ENCODE results near the gene ERVK3-1.
A peak's percentile ranks its signal among the peaks of the same experiment; 100 is the strongest.

ERVK3-1 gene

GRCh38 chr19:58325311-58326022 is 20.3 kb downstream of the ERVK3-1 start:
- no peak for TF ChIP-seq ZNF274 (IDR thresholded peaks at IDR 0.05; ENCODE audit: low read depth, low read length)
- peak overlapping the region; percentile 71; the same call in 1 of the 2 replicates for H3K4me3 ChIP-seq (ENCODE audit: low read length)

DNA sequence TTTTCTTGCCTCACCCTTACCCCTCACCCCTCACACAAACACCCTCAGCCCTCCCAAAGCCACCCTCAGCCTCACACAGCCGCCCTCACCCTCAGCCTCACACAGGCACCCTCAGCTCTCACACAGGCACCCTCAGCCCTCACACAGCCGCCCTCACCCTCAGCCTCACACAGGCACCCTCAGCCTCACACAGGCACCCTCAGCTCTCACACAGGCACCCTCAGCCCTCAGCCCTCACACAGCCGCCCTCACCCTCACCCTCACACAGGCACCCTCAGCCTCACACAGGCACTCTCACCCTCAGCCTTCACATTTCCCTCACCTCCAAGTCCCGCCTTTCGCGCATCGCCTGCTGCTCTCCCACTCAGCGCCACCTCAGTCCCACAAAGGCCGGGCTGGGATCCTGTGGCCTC is 21.3 kb downstream of the ERVK3-1 start:
- TF ChIP-seq ZNF274 (IDR thresholded peaks at IDR 0.05; ENCODE audit: low read depth, low read length): no peak

GRCh38 chr19:58326914-58327726 is 21.9 kb downstream of the ERVK3-1 start, which contains the start of gene ZSCAN22:
Gene ZSCAN22, plus strand, starts transcription at chr19:58326994. Its CDS starts 7,809 bp downstream, at chr19:58334803.
- H3K4me3 ChIP-seq (ENCODE audit: low read length): peak within 1 kb of the TSS; percentile 71
- TF ChIP-seq ZNF274 (IDR thresholded peaks at IDR 0.05; ENCODE audit: low read depth, low read length): no peak

More for the DNA sequence above, 21.3 kb downstream of the ERVK3-1 start:
- H3K4me3 ChIP-seq (ENCODE audit: low read length): peak overlapping the region; percentile 71

DNA sequence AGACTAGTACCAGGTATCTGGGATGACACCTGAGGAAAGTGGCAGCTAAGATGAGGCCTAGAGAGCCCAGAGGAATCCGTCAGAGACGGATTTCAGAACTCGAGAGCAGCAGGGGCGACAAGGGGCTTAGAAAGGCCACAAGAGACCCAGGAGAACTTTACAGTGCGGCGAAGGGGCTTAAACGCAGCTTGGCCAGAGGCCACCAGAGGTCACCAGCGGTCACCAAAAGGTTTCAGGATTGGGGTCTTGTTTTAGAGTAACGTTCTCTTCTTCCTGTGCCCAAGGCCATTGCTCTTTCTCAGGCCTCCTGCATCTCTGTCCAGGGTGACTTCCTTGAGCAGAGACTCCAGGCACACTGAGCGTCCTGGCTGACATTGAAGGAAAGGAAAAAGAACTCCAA is 23.8 kb downstream of the ERVK3-1 start:
- no peak overlapping the region for H3K4me3 ChIP-seq (ENCODE audit: low read length)

DNA sequence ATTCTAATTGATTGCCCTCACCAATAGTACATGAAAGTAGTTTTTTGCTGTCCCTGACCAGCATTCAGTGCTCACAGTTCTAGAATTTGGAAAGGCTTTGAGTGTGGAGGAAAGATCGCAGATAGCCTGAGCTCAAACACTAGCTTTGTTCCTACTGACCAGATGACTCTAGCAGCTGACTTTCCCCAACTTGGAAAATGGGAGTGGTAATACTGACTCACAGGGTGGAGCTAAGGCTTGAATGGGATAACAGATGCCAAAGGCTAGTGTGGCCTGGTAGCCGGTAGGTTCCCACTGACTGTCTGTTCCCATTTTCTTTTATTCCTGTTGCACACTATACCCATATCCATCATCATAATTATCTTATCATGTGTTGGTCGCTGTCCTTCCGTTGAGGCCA is 25.3 kb downstream of the ERVK3-1 start:
- no peak for TF ChIP-seq ZNF274 (IDR thresholded peaks at IDR 0.05; ENCODE audit: low read depth, low read length)
- H3K4me3 ChIP-seq (ENCODE audit: low read length): no peak overlapping the region

More for the DNA sequence above, 23.8 kb downstream of the ERVK3-1 start:
- no peak for TF ChIP-seq ZNF274 (IDR thresholded peaks at IDR 0.05; ENCODE audit: low read depth, low read length)

- H3K4me3 ChIP-seq (ENCODE audit: low read length): no peak overlapping the region
- no peak for TF ChIP-seq ZNF274 (IDR thresholded peaks at IDR 0.05; ENCODE audit: low read depth, low read length)
Observed at GRCh38 chr19:58332697-58333096, 27.5 kb downstream of the ERVK3-1 start.

- no peak for TF ChIP-seq ZNF274 (IDR thresholded peaks at IDR 0.05; ENCODE audit: low read depth, low read length)
- no peak overlapping the region for H3K4me3 ChIP-seq (ENCODE audit: low read length)
Observed at GRCh38 chr19:58334691-58335249, 29.6 kb downstream of the ERVK3-1 start.

DNA sequence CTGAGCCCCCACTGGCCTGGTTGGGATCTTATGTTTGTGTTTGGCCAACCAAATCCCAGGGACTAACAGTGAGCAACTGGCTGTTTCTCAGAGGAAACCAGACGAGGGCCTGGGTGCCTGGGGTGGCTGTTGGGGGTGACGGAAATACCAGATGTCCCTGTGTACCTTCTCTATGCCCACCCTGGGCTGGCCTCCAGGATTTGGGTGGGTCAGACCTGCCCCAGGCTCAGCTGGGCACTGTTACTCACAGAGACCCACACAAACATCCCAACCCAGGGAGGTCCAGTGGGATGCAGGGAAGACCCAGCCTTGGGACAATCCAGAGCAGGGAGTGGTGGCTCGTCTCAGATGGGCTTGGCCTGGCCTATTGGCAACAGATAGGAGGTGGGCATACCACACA is 30.5 kb downstream of the ERVK3-1 start:
- H3K4me3 ChIP-seq (ENCODE audit: low read length): no peak overlapping the region
- no peak for TF ChIP-seq ZNF274 (IDR thresholded peaks at IDR 0.05; ENCODE audit: low read depth, low read length)

DNA sequence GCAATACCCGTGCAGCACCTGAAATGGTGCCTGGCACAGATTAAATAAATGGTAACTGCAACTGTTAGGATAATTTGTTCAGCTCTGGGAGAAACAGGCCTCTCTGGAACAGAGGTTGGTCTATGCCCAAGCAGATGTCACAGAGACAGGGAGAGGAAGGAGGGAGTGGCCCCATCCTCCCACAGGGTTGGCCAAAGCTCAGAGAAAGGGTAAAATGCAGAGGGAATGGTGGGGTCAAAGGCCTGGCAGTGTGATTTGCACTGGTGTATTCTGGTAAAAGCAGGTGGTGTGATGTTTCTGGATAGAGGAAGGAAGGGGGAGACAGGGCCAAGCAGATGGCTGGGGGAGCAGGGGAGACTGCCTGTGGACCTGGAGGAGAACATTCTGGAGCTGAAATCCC is 31.0 kb downstream of the ERVK3-1 start:
- TF ChIP-seq ZNF274 (IDR thresholded peaks at IDR 0.05; ENCODE audit: low read depth, low read length): no peak
- H3K4me3 ChIP-seq (ENCODE audit: low read length): no peak overlapping the region

GRCh38 chr19:58336820-58337219 is 31.6 kb downstream of the ERVK3-1 start:
- no peak overlapping the region for H3K4me3 ChIP-seq (ENCODE audit: low read length)
- TF ChIP-seq ZNF274 (IDR thresholded peaks at IDR 0.05; ENCODE audit: low read depth, low read length): no peak

DNA sequence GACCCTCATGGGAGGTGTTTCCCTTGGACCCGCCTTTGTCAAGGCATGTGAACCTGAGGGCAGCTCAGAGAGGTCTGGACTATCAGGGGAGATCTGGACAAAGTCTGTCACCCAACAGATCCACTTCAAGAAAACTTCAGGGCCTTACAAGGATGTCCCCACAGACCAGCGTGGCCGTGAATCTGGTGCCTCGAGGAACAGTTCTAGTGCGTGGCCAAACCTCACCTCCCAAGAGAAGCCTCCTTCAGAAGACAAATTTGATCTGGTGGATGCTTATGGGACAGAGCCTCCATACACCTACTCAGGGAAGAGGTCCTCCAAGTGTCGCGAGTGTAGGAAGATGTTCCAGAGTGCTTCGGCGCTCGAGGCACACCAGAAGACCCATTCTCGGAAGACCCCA is 33.2 kb downstream of the ERVK3-1 start:
- no peak overlapping the region for H3K4me3 ChIP-seq (ENCODE audit: low read length)
- no peak for TF ChIP-seq ZNF274 (IDR thresholded peaks at IDR 0.05; ENCODE audit: low read depth, low read length)

GRCh38 chr19:58338825-58339558 is 33.8 kb downstream of the ERVK3-1 start:
- no peak for TF ChIP-seq ZNF274 (IDR thresholded peaks at IDR 0.05; ENCODE audit: low read depth, low read length)

GRCh38 chr19:58345558-58345957 is 40.4 kb downstream of the ERVK3-1 start:
- TF ChIP-seq ZNF274 (IDR thresholded peaks at IDR 0.05; ENCODE audit: low read depth, low read length): no peak
- H3K4me3 ChIP-seq (ENCODE audit: low read length): no peak overlapping the region

More at GRCh38 chr19:58338825-58339558, 33.8 kb downstream of the ERVK3-1 start:
- H3K4me3 ChIP-seq (ENCODE audit: low read length): no peak overlapping the region

Data from GM08714 (cell line).